Liver (tissue), 9 donors: ENCODE data around the gene BCAS2. TPM values are rescaled to one million over a fixed set of nuclear protein-coding genes. Genes with fewer than 3 reads are reported as not detected.

Experiments used
- DNase-seq: peaks from one replicate; pipeline ENCODE4 v3.0.0-alpha.2; 2017; ENCODE audit warnings: low spot score
- H3K27ac ChIP-seq, 2 donors: one replicate each; pipeline ENCODE4 v1.7.0; 2013; ENCODE audit warnings: inconsistent platforms in 2 of 2, low read length in 2 of 2, control low read depth in 1 of 2, low read depth in 1 of 2, mild to moderate bottlenecking in 1 of 2
- H3K27me3 ChIP-seq, 4 donors: one replicate each; pipeline versions ENCODE4 v1.6.1 to v1.7.0; 2013; ENCODE audit warnings: low read length in 3 of 4, inconsistent platforms in 1 of 4, mild to moderate bottlenecking in 1 of 4, moderate library complexity in 1 of 4; ENCODE audit not compliant: control insufficient read depth in 4 of 4, insufficient read depth in 4 of 4
- H3K36me3 ChIP-seq, 4 donors: one replicate each; pipeline versions ENCODE4 v1.6.1 to v1.7.0; 2013; ENCODE audit warnings: low read length in 3 of 4, mild to moderate bottlenecking in 3 of 4, low read depth in 1 of 4, moderate library complexity in 1 of 4; ENCODE audit not compliant: control insufficient read depth in 4 of 4, insufficient read depth in 3 of 4
- H3K4me1 ChIP-seq, 4 donors: one replicate each; pipeline versions ENCODE4 v1.6.1 to v1.7.0; 2013; ENCODE audit warnings: low read length in 3 of 4, mild to moderate bottlenecking in 3 of 4, moderate library complexity in 1 of 4; ENCODE audit not compliant: control insufficient read depth in 4 of 4, insufficient read depth in 4 of 4
- H3K4me3 ChIP-seq, 3 donors: one replicate each; pipeline versions ENCODE4 v1.6.1 to v1.7.0; 2013; ENCODE audit warnings: low read length in 3 of 3, control low read depth in 1 of 3, low read depth in 1 of 3, mild to moderate bottlenecking in 1 of 3
- H3K9ac ChIP-seq, 2 donors: one replicate each; pipeline ENCODE4 v1.7.0; 2013; ENCODE audit warnings: low read length in 2 of 2, mild to moderate bottlenecking in 2 of 2, moderate library complexity in 2 of 2, control low read depth in 1 of 2, low read depth in 1 of 2
- H3K9me3 ChIP-seq, 4 donors: one replicate each; pipeline versions ENCODE4 v1.6.1 to v1.7.0; 2013; ENCODE audit warnings: low read length in 3 of 4; ENCODE audit not compliant: control insufficient read depth in 4 of 4
- CTCF ChIP-seq: fragments of 150-350 bp; IDR thresholded peaks from 2 replicates; pipeline ENCODE4 v1.5.1; 2017; ENCODE audit warnings: improper control_type of control experiment, low read depth, low read length; ENCODE audit not compliant: missing input control
- EGR1 ChIP-seq, 2 donors: IDR thresholded peaks; 2 replicates each; pipeline ENCODE4 v1.6.1; 2016 to 2018; ENCODE audit warnings: antibody characterized with exemption in 2 of 2, low read depth in 2 of 2
- FOXA1 ChIP-seq: IDR thresholded peaks from 2 replicates; pipeline ENCODE4 v1.6.1; 2016; ENCODE audit warnings: antibody characterized with exemption
- FOXA2 ChIP-seq: IDR thresholded peaks from 2 replicates; pipeline ENCODE4 v1.6.1; 2016; ENCODE audit warnings: antibody characterized with exemption
- GABPA ChIP-seq, 2 donors: IDR thresholded peaks in 1 of 2; conservative IDR thresholded peaks in 1 of 2; 2 replicates each; pipeline ENCODE4 v1.6.1; 2016; ENCODE audit warnings: antibody characterized with exemption in 2 of 2, mild to moderate bottlenecking in 1 of 2, moderate library complexity in 1 of 2
- HNF4A ChIP-seq, 2 donors: conservative IDR thresholded peaks; 2 replicates each; pipeline ENCODE4 v1.6.1; 2016; ENCODE audit warnings: antibody characterized with exemption in 2 of 2, mild to moderate bottlenecking in 2 of 2
- HNF4G ChIP-seq: IDR thresholded peaks from 2 replicates; pipeline ENCODE4 v1.6.1; 2016; ENCODE audit warnings: antibody characterized with exemption
- JUND ChIP-seq, 2 donors: IDR thresholded peaks; 2 replicates each; pipeline ENCODE4 v1.6.1; 2016; ENCODE audit warnings: antibody characterized with exemption in 2 of 2
- NR2F2 ChIP-seq: IDR thresholded peaks from 2 replicates; pipeline ENCODE4 v1.6.1; 2016; ENCODE audit warnings: antibody characterized with exemption
- REST ChIP-seq: IDR thresholded peaks from 2 replicates; pipeline ENCODE4 v1.6.1; 2016; ENCODE audit warnings: antibody characterized with exemption, mild to moderate bottlenecking
- SP1 ChIP-seq: IDR thresholded peaks from 2 replicates; pipeline ENCODE4 v1.6.1; 2018; ENCODE audit warnings: antibody characterized with exemption, mild to moderate bottlenecking
- TAF1 ChIP-seq: conservative IDR thresholded peaks from 2 replicates; pipeline ENCODE4 v1.6.1; 2016; ENCODE audit warnings: antibody characterized with exemption, mild to moderate bottlenecking
- YY1 ChIP-seq: IDR thresholded peaks from 2 replicates; pipeline ENCODE4 v1.6.1; 2016; ENCODE audit warnings: antibody characterized with exemption, mild to moderate bottlenecking
- WGBS: extraction: QIAGEN DNeasy Blood & Tissue Kit; methylation state at CpG from one replicate; pipeline ENCODE4 v1.1.7; 2013; 5-methylcytosine and 5-hydroxymethylcytosine counted together
- polyA plus RNA-seq, 2 donors: library from polyadenylated mRNA; stranded (reverse) in 1 of 2; unstranded in 1 of 2; fragments of 200-250 nt in 1 of 2; fragments of >200 nt in 1 of 2; fragmentation: Nextera tagmentation in 1 of 2; extraction: Ambion mirVana in 1 of 2; gene quantifications; one replicate each; pipeline versions ENCODE4 v1.2.1 to v1.2.3, GENCODE V29; 2013 to 2015
- total RNA-seq, 2 donors: library from RNA; depleted of rRNA; stranded (reverse); fragments of >200 nt; gene quantifications; one replicate each; pipeline ENCODE4 v1.2.3, GENCODE V29; 2014
- TF ChIP-seq, protein P1 (sequence below): IDR thresholded peaks from 2 replicates; pipeline ENCODE4 v1.6.1; 2016; ENCODE audit warnings: antibody characterized with exemption
- TF ChIP-seq, protein P2 (sequence below): IDR thresholded peaks from 2 replicates; pipeline ENCODE4 v1.6.1; 2016; ENCODE audit warnings: antibody characterized with exemption
- TF ChIP-seq, protein P3 (sequence below): IDR thresholded peaks from 2 replicates; pipeline ENCODE4 v1.6.1; 2016; ENCODE audit warnings: antibody characterized with exemption
- donor health status: healthy.
- donor health status: healthy.
- donor health status: healthy.
- donor health status: healthy.
- donor health status: healthy.

BCAS2 gene
- total and polyA plus RNA-seq, 4 donors: 15.7 to 33.5 (median 18.0) TPM

GRCh38 chr1:114594046-114594445, 12.6 kb upstream of the BCAS2 start:
- 91% methylated on average over 3 of the region's 3 CpGs for WGBS
- H3K27ac ChIP-seq: no peak overlapping the region
- no peak overlapping the region for H3K9ac ChIP-seq
- peaks cover 0 to 3% (median 1%) of the 10 kb centered on the region in 4 donors for H3K4me1 ChIP-seq
- TF ChIP-seq CTCF (no peak), TAF1 (no peak), GABPA (IDR thresholded peaks at IDR 0.05 in 1 of 2, conservative IDR thresholded peaks at IDR 0.05 in 1 of 2) (no peak), SP1 (no peak), EGR1 (IDR thresholded peaks at IDR 0.05; ENCODE audit: low read depth in 2 of 2) (no peak), JUND (IDR thresholded peaks at IDR 0.05) (no peak), FOXA1 (no peak), HNF4G (no peak), HNF4A (conservative IDR thresholded peaks at IDR 0.05) (no peak), REST (no peak), YY1 (no peak)
- TF ChIP-seq, protein P1, sequence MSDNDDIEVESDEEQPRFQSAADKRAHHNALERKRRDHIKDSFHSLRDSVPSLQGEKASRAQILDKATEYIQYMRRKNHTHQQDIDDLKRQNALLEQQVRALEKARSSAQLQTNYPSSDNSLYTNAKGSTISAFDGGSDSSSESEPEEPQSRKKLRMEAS: no peak
- TF ChIP-seq, protein P2, sequence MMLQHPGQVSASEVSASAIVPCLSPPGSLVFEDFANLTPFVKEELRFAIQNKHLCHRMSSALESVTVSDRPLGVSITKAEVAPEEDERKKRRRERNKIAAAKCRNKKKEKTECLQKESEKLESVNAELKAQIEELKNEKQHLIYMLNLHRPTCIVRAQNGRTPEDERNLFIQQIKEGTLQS: no peak
- TF ChIP-seq, protein P3, sequence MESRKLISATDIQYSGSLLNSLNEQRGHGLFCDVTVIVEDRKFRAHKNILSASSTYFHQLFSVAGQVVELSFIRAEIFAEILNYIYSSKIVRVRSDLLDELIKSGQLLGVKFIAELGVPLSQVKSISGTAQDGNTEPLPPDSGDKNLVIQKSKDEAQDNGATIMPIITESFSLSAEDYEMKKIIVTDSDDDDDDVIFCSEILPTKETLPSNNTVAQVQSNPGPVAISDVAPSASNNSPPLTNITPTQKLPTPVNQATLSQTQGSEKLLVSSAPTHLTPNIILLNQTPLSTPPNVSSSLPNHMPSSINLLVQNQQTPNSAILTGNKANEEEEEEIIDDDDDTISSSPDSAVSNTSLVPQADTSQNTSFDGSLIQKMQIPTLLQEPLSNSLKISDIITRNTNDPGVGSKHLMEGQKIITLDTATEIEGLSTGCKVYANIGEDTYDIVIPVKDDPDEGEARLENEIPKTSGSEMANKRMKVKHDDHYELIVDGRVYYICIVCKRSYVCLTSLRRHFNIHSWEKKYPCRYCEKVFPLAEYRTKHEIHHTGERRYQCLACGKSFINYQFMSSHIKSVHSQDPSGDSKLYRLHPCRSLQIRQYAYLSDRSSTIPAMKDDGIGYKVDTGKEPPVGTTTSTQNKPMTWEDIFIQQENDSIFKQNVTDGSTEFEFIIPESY: no peak
- DNase-seq: no peak
- no peaks in the 10 kb centered on the region for H3K27me3 ChIP-seq
- H3K4me3 ChIP-seq: no peak overlapping the region
- peaks cover 0 to 13% (median 9%) of the 10 kb centered on the region in 4 donors for H3K36me3 ChIP-seq
- H3K9me3 ChIP-seq: no peaks in the 10 kb centered on the region

- no peak overlapping the region for H3K4me3 ChIP-seq
- WGBS: 76% methylated on average over 3 of the region's 3 CpGs
- H3K36me3 ChIP-seq: peaks cover 2 to 11% (median 6%) of the 10 kb centered on the region in 4 donors
- TF ChIP-seq FOXA2: no peak
- no peak for TF ChIP-seq NR2F2
- no peak for TF ChIP-seq YY1
- no peak for TF ChIP-seq CTCF
- no peak for TF ChIP-seq REST
- TF ChIP-seq HNF4A (conservative IDR thresholded peaks at IDR 0.05): no peak
- TF ChIP-seq EGR1 (IDR thresholded peaks at IDR 0.05; ENCODE audit: low read depth in 2 of 2): no peak
- TF ChIP-seq, protein P1: no peak
- no peak for TF ChIP-seq GABPA (IDR thresholded peaks at IDR 0.05 in 1 of 2, conservative IDR thresholded peaks at IDR 0.05 in 1 of 2)
- no peak for TF ChIP-seq FOXA1
- TF ChIP-seq TAF1: no peak
- H3K9ac ChIP-seq: no peak overlapping the region
- H3K27me3 ChIP-seq: no peaks in the 10 kb centered on the region
- no peaks in the 10 kb centered on the region for H3K9me3 ChIP-seq
- DNase-seq: no peak
- peaks cover 5 to 20% (median 11%) of the 10 kb centered on the region in 4 donors for H3K4me1 ChIP-seq
- no peak overlapping the region for H3K27ac ChIP-seq
Observed at GRCh38 chr1:114589122-114589521, 7.7 kb upstream of the BCAS2 start.
